COR-L47 (cell line): Measurements from ENCODE around the gene SLC25A13.

Experiments used
- DNase-seq: peaks from one replicate; lab custom pipeline; 2025; lab: John Stamatoyannopoulos, UW

SLC25A13 gene

DNA sequence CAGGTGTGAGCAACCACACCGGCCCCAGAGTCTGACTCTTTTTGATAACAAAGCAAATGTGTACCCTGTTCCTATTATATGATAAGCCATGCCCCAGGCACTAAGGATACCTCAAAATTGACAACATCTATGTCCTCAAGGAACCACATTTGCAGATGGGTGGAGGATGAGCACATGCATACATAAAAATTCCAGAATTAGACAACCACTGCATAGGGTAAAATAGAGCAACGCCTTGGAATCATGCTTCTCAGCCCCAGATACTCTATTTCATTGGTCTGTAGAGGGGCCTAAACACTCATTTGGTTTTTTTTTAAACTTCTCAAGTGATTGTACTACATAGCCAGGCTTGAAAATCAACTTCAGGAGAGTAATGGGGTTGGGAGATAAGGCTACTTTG, 78.7 kb downstream of the SLC25A13 start:
- DNase-seq, result no peak

GRCh38 chr7:96241855-96242254, 80.0 kb downstream of the SLC25A13 start:
- DNase-seq, result no peak

DNA sequence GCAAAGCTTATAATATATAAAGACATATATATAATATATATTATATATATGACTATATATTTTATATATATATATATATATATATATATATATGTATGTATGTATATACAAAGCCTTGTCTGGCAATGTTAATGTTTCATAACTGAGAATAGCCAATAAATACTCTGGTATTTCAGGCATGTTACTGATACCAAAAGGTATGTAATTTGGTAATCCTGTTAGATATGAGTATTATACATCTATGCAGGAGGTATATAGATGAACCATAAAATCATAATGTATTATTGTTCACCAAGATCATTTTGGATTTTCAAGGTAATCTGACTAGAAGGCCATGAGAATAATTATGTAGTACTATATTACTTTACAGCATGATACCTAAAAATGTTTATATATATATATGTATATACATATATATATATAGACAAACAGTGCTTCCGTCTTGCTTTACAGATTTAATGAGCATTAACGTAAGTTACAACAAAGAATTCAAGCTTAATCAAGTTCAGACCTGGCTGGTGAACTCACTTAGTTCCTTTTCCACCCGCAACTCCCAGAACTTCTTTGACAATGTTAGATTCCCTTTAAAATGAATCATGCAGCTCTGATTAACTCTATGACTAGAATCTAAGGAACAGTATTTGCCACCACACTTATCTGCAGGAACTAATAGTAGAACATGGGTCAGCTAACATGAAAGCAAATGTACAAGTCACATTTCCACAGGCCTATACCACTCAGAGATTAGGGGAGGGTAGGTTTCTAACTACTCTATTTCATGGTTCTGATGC, 82.7 kb downstream of the SLC25A13 start:
- no peak for DNase-seq

GRCh38 chr7:96238474-96238873, 83.4 kb downstream of the SLC25A13 start:
- DNase-seq, result peak; percentile 61

GRCh38 chr7:96237040-96237439, 84.9 kb downstream of the SLC25A13 start:
- no peak for DNase-seq

DNA sequence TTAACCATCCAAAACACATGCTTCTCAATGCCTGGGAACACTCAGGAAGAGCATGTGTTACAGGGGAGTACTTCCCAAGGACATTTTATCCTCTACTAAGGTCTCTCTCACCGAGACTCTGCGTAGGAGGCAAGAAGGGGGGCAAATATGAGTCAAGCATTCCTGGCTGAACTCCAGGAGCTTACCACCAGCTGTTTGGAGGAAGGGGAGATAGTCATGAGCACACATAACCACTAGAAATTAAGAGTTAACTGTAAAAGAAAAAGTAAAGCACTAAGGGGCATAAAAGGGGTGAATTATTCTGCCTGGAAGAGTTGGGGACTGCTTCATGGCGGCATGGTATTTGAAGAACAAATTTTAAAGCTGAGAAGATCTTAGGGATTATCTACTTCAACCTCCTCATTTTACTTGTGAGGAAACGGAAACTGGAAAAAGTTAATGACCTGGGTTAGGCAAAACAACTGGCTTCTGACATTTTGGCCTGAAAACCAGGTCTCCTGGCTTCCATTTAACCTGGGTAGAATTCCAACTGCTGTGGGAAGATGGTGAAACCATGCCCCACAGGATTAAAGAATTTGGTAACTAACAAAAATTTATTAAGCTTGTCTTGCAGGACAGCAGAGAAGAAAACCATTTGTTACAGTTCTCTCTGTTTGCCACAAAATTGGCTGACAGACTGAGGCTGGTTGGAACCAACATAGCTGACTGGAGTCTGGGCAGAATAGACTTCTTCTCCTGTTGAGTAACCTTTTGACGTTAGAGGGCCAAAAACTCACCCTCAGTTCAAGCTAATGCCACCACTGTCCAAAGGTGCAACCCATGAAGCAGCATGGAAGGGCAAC, 85.5 kb downstream of the SLC25A13 start:
- no peak for DNase-seq

GRCh38 chr7:96235281-96235680, 86.6 kb downstream of the SLC25A13 start:
- no peak for DNase-seq

DNA sequence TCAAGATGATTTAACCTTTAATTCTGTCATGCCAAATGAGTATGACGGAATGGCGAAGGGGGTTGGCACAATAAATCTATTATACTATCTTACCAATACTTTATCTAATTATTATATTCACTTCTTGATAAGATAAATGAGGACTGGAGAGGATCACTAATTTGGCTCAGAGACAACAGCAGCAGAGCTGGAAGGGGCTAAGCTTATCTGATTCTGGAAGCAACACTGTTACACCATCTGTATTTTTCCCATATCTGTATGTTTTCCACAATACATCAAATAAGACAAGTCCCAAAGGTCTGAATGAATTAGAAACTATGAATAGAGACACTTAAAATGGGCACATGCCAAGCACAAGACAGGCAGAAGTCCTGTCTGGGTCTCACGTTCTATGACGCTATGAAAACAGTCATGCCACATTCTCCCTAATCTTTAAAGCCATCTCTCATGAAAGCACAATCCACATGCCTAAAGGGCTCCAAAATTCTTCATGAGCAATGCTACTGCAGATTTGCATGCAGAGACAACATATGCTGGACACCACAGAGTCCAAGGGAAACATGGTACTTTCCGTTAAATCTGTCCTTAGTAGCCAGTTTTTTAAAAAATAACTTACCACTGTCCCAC, 88.3 kb downstream of the SLC25A13 start:
- DNase-seq, result no peak

GRCh38 chr7:96233084-96233483, 88.8 kb downstream of the SLC25A13 start:
- no peak for DNase-seq

GRCh38 chr7:96228760-96229159, 93.1 kb downstream of the SLC25A13 start:
- DNase-seq, result no peak

GRCh38 chr7:96225251-96225650, 96.6 kb downstream of the SLC25A13 start:
- no peak for DNase-seq

DNA sequence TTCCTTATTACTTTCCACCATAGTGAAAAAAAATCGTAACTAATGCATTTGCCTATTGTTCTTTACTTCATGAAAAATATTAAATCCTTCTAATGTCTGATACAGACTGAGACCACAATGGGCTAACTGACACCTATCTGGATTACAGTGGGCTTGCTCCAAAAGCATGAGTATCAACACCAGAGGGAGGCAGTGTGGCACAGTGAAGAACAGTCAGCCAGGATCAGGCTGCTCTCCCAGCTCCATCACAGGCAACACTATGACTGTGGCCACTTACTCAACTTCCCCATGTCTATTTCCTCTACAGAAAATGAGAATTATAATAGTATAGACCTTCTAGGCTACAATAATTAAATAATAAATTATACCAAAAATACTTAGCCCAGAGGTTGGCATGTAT, 97.2 kb downstream of the SLC25A13 start:
- no peak for DNase-seq

DNA sequence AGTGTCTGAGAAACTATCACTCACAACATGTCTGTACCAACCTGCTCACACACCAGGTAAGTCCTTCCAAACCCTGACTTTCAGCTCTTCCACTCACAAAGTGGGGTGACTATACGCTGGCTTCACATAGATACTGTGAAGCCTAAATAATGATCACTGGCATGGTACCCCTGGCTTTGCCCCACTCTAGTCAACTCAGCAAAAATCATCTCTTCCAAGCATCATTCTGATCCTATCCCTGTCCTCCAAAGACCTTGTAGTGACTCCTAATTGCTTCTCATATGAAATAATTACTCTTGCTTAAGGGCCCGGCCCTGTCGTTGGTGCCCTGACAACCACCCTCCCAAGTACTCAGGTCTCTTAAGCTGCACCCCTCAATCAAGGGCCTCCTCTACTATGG, 97.8 kb downstream of the SLC25A13 start:
- no peak for DNase-seq

GRCh38 chr7:96221888-96222287, 100.0 kb downstream of the SLC25A13 start:
- DNase-seq, result no peak

DNA sequence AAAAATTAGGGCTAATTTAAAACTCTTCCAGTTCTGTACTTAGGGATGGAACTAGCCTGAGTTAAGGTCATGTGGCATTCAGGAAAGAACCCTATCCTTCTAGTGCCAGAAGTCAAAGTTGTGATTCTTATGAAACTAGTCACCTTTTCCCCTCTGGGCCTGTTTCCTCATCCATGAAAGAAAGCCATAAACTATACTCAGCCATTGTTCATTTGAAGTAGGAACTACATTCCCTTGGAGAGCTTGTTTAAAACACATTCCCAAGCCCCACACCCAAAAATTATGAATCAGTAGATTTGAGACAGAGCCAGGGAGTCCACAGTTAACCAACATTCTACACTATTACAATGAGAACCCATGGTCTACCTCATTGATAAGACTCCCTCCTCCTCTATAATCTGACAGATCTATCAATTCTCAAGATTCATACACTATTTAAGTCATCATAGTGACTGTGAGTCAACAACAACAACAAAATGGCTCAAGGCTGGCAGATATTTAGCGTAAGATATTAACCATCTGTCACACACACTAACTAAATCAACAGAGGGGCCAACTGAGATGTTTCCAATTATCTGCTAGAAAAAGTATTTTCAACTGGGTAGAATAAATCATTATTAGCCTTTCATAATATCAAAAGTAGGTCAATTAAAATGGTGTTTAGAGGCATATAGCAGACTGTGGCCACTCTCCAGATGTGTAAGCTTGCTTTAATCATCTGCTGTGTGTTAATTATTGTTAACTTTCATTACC, 102.3 kb downstream of the SLC25A13 start:
- DNase-seq, result no peak

DNA sequence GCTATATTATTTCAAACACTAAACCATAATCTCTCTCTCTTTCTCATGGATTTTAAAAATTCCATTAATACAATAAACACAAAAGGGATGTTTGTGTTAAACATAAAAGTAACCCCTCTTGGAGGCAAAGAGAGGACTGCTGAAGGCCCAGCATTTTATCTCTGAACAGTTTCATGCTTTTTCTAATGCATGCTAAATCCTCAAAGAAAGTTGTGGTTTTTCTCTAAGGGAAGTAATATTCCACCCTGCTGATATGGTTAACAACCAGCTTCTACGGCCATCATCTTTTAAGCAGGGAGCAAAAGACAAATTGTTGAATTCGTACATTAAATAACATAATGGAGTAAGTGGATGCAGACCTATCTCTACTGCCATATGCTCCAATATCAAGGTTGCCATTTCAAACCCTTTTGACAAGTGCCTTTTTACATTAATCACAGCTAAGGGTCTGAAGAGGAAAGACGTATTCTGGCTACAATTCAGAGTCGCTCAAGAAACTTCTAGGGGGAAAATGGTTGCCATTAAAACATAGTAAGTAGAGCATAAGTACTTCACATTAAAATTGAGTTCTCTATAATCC, 103.1 kb downstream of the SLC25A13 start:
- no peak for DNase-seq

DNA sequence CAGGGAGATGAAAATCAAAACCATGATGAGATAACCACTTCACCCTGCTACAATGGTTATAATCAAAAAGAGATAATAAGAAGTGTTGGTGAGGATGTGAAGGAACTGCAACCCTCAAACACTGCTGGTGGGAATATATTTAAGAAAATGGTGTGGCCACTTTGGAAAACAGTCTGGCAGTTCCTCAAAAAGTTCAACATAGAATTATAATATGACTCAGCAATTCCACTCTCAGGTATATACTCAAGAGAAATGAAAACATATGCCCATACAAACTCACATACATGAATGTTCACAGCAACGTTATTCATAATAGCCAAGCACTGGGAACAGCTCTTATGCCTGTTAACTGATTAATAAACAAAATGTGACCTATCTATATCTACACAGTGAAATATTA, 104.8 kb downstream of the SLC25A13 start:
- no peak for DNase-seq

- DNase-seq, result no peak
Observed at GRCh38 chr7:96216373-96216772, 105.5 kb downstream of the SLC25A13 start.

GRCh38 chr7:96212474-96212873, 109.4 kb downstream of the SLC25A13 start:
- DNase-seq, result no peak

- DNase-seq, result no peak
Observed at GRCh38 chr7:96211954-96212353, 109.9 kb downstream of the SLC25A13 start.

- DNase-seq, result no peak
Observed at GRCh38 chr7:96205665-96206064, 116.2 kb downstream of the SLC25A13 start.

- DNase-seq, result no peak
Observed at GRCh38 chr7:96204601-96205000, 117.3 kb downstream of the SLC25A13 start.
